WTC11 (cell line): ENCODE results near the gene EP300. TPM values are rescaled to one million over a fixed set of nuclear protein-coding genes. Genes with fewer than 3 reads are reported as not detected.

Experiments used
- ATAC-seq: fragments of 200-7000 bp; cut with Tn5 transposase; 2 replicates; pipeline ENCODE4 v1.10.0; 2021; ENCODE audit warnings: mild to moderate bottlenecking, moderate library complexity
- CTCF ChIA-PET: fragments of 300-600 bp; sonication (Branson Sonifier 250); formaldehyde crosslinking; loops from one replicate; lab custom pipeline; 2021; ENCODE audit warnings: antibody characterized with exemption; lab: Charles Lee
- POLR2A ChIA-PET: fragments of 350-600 bp; sonication (Branson Sonifier 250); formaldehyde crosslinking; loops from one replicate; lab custom pipeline; 2021; ENCODE audit warnings: antibody characterized with exemption; lab: Charles Lee
- DNase-seq: peaks from one replicate; pipeline ENCODE4 v3.0.0; 2021; ENCODE audit warnings: low spot score
- H3K27ac Mint-ChIP-seq: 2 replicates; pipeline ENCODE4 v1.8.0; 2021; ENCODE audit warnings: mixed read lengths
- H3K27me3 Mint-ChIP-seq: 2 replicates; pipeline ENCODE4 v1.8.0; 2021; ENCODE audit warnings: low read depth, mild to moderate bottlenecking, moderate library complexity, mixed read lengths
- H3K36me3 Mint-ChIP-seq: 2 replicates; pipeline ENCODE4 v1.8.0; 2021; ENCODE audit warnings: mixed read lengths
- H3K4me1 Mint-ChIP-seq: 2 replicates; pipeline ENCODE4 v1.8.0; 2022; ENCODE audit warnings: mixed read lengths
- H3K4me3 Mint-ChIP-seq: 2 replicates; pipeline ENCODE4 v1.8.0; 2021; ENCODE audit warnings: mild to moderate bottlenecking, moderate library complexity, mixed read lengths
- H3K9me3 Mint-ChIP-seq: 2 replicates; pipeline ENCODE4 v1.8.0; 2021; ENCODE audit warnings: mixed read lengths
- ATF1 ChIP-seq: sonication (generic); formaldehyde crosslinking; IDR thresholded peaks from 2 replicates; pipeline ENCODE4 v1.8.1; 2023; ENCODE audit warnings: mild to moderate bottlenecking, moderate library complexity, missing genetic modification reagents
- CREB1 ChIP-seq: sonication (generic); formaldehyde crosslinking; IDR thresholded peaks from 2 replicates; pipeline ENCODE4 v1.8.0; 2023; ENCODE audit warnings: mild to moderate bottlenecking, missing genetic modification reagents
- ELF4 ChIP-seq: sonication (generic); formaldehyde crosslinking; IDR thresholded peaks from 2 replicates; pipeline ENCODE4 v1.8.1; 2022; ENCODE audit warnings: low read depth, mild to moderate bottlenecking, moderate library complexity, missing genetic modification reagents
- FOXK1 ChIP-seq: sonication (generic); formaldehyde crosslinking; IDR thresholded peaks from 2 replicates; pipeline ENCODE4 v1.8.0; 2022; ENCODE audit warnings: mild to moderate bottlenecking, moderate library complexity, missing genetic modification reagents
- GRHL2 ChIP-seq: fragments of 250-450 bp; sonication (Bioruptor Pico); IDR thresholded peaks from 2 replicates; pipeline ENCODE4 v1.8.0; 2022; ENCODE audit warnings: mild to moderate bottlenecking, moderate library complexity; ENCODE audit not compliant: insufficient replicate concordance, severe bottlenecking
- JAZF1 ChIP-seq: fragments of 250-450 bp; sonication (Bioruptor Pico); IDR thresholded peaks from 2 replicates; pipeline ENCODE4 v1.9.0; 2021; ENCODE audit warnings: moderate library complexity, mild to moderate bottlenecking, inconsistent platforms
- MYBL2 ChIP-seq: sonication (generic); formaldehyde crosslinking; IDR thresholded peaks from 2 replicates; pipeline ENCODE4 v1.8.1; 2023; ENCODE audit warnings: mild to moderate bottlenecking, moderate library complexity, missing genetic modification reagents
- OVOL2 ChIP-seq: fragments of 250-450 bp; sonication (Bioruptor Pico); IDR thresholded peaks from 2 replicates; pipeline ENCODE4 v1.9.0; 2021; ENCODE audit warnings: mild to moderate bottlenecking, borderline replicate concordance
- SOX15 ChIP-seq: fragments of 250-450 bp; sonication (Bioruptor Pico); IDR thresholded peaks from 2 replicates; pipeline ENCODE4 v1.9.0; 2021; ENCODE audit warnings: mild to moderate bottlenecking
- SP1 ChIP-seq: sonication (generic); formaldehyde crosslinking; conservative IDR thresholded peaks from 2 replicates; pipeline ENCODE4 v1.8.1; 2022; ENCODE audit warnings: missing genetic modification reagents
- TCF7 ChIP-seq: sonication (generic); formaldehyde crosslinking; IDR thresholded peaks from 2 replicates; pipeline ENCODE4 v1.8.0; 2022; ENCODE audit warnings: mild to moderate bottlenecking, low read depth, missing genetic modification reagents, moderate library complexity
- ZBTB21 ChIP-seq: sonication (generic); formaldehyde crosslinking; IDR thresholded peaks from 2 replicates; pipeline ENCODE4 v1.8.1; 2023; ENCODE audit warnings: mild to moderate bottlenecking, missing genetic modification reagents, borderline replicate concordance
- ZNF138 ChIP-seq: sonication (generic); formaldehyde crosslinking; conservative IDR thresholded peaks from 2 replicates; pipeline ENCODE4 v1.8.1; 2022; ENCODE audit warnings: mild to moderate bottlenecking, moderate library complexity, missing genetic modification reagents
- ZNF232 ChIP-seq: sonication (generic); formaldehyde crosslinking; IDR thresholded peaks from 2 replicates; pipeline ENCODE4 v1.8.0; 2022; ENCODE audit warnings: mild to moderate bottlenecking, missing genetic modification reagents
- ZNF263 ChIP-seq: sonication (generic); formaldehyde crosslinking; IDR thresholded peaks from 2 replicates; pipeline ENCODE4 v1.8.1; 2022; ENCODE audit warnings: low read depth, mild to moderate bottlenecking, moderate library complexity, missing genetic modification reagents
- ZNF416 ChIP-seq: fragments of 250-450 bp; sonication (Bioruptor Pico); IDR thresholded peaks from 2 replicates; pipeline ENCODE4 v1.9.0; 2021; ENCODE audit warnings: mild to moderate bottlenecking, inconsistent platforms
- ZNF423 ChIP-seq: fragments of 250-450 bp; sonication (Bioruptor Pico); IDR thresholded peaks from 2 replicates; pipeline ENCODE4 v2.1.2; 2022; ENCODE audit warnings: mild to moderate bottlenecking, moderate library complexity
- total RNA-seq: library from RNA; stranded (reverse); gene quantifications from 3 replicates; pipeline ENCODE4 v1.2.3, GENCODE V29; 2021
- TF ChIP-seq, protein P1 (sequence below): sonication (generic); formaldehyde crosslinking; IDR thresholded peaks from 2 replicates; pipeline ENCODE4 v1.8.0; 2023; ENCODE audit warnings: missing genetic modification reagents, mild to moderate bottlenecking, borderline replicate concordance
- TF ChIP-seq, protein P2 (sequence below): fragments of 250-450 bp; sonication (Bioruptor Pico); IDR thresholded peaks from 2 replicates; pipeline ENCODE4 v1.9.0; 2021; ENCODE audit warnings: moderate library complexity, mild to moderate bottlenecking, inconsistent platforms, borderline replicate concordance
- TF ChIP-seq, protein P3 (sequence below): sonication (generic); formaldehyde crosslinking; IDR thresholded peaks from 2 replicates; pipeline ENCODE4 v1.8.1; 2022; ENCODE audit warnings: mild to moderate bottlenecking, missing genetic modification reagents, moderate library complexity, borderline replicate concordance
- TF ChIP-seq, protein P4 (sequence below): fragments of 250-450 bp; sonication (Bioruptor Pico); IDR thresholded peaks from 2 replicates; pipeline ENCODE4 v1.9.0; 2021; ENCODE audit warnings: mild to moderate bottlenecking
- TF ChIP-seq, protein P5 (sequence below): sonication (generic); formaldehyde crosslinking; IDR thresholded peaks from 2 replicates; pipeline ENCODE4 v1.8.0; 2022; ENCODE audit warnings: missing genetic modification reagents
- TF ChIP-seq, protein P6 (sequence below): sonication (generic); formaldehyde crosslinking; IDR thresholded peaks from 2 replicates; pipeline ENCODE4 v1.8.0; 2022; ENCODE audit warnings: mild to moderate bottlenecking, missing genetic modification reagents

Gene EP300
- total RNA-seq, 1 experiment from 2014 or later, result 97.1 TPM

DNA sequence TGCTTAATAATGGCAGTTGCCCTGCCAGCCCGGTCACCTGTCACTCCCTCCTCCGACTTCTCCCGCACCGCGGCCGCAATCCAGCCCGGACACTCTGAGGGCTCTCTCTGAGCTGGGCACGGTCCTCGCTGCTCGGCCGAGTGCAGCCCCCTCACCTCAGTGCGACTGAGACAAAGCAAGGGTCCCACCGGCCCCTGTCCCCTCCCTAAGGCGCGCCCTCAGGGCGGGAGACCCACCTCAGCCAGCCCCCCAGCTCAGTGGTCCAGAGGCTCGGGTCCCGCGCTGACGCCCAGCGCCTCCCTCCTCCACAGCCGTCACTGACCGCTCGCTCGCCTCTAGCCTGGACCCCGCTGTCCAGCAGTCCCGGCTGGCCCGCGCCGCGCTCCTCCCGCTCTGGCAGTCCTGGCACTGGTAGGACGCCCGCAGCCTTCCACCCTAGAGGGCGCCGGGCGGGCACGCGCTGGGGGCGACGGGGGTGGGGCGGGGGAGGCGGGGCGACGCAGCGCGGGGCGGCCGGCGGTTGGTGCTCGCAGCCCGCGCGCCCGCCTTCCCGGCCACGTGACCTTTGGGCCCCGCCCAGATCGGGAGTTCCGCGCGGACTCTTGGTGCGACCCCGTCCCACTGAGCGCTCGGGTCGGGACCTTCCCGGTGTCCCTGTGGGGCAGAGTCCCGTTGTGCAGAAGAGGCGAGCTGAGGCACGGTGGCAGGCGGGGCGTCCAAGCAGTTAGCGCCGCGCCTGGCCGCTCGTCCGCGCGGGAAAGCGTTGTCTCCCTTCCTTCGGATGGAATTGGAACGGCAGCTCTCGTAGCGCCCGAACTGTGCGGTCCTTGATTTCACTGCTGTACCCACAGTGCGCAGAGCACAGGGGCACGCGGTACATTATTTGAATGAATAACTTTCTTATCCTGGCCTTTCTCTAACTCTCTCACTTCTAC, 104.9 kb downstream of the EP300 start:
- ChIA-PET CTCF (interaction anchor here (0.5 to 4.5 kb wide), 7 partner anchors 16 to 298 kb away, joined by 3 to 50 read pairs (median 3); no protein-coding TSS in a partner anchor), POLR2A (interaction anchor here (0.8 to 1.1 kb wide), 3 partner anchors 13 to 89 kb away, joined by 3 to 5 read pairs (median 3); partner anchors contain the start of gene RANGAP1)
- Mint-ChIP-seq H3K4me3 (peak overlapping the region; percentile 81), H3K9me3 (no peaks in the 10 kb centered on the region), H3K4me1 (peaks cover 9% of the 10 kb centered on the region), H3K36me3 (no peaks in the 10 kb centered on the region), H3K27me3 (peaks cover 59% of the 10 kb centered on the region), H3K27ac (no peak overlapping the region)
- peak; percentile 86 for DNase-seq
- ATAC-seq, result peak; percentile 90
- TF ChIP-seq OVOL2 (CRISPR knock-in tag) (no peak), FOXK1 (CRISPR knock-in tag) (no peak), ZNF416 (CRISPR knock-in tag) (no peak), SOX15 (CRISPR knock-in tag) (no peak), ZBTB21 (peak; percentile 14; the same call in 1 of the 2 replicates), ATF1 (CRISPR knock-in tag) (peak; percentile 61; the same call in 1 of the 2 replicates), ZNF263 (CRISPR knock-in tag) (no peak), JAZF1 (CRISPR knock-in tag) (no peak), CREB1 (CRISPR knock-in tag) (no peak), ZNF232 (CRISPR knock-in tag) (peak; percentile 31; the same call in 1 of the 2 replicates), ZNF138 (no peak), TCF7 (CRISPR knock-in tag) (no peak), SP1 (CRISPR knock-in tag) (peak; percentile 88), GRHL2 (CRISPR knock-in tag) (no peak), ZNF423 (CRISPR knock-in tag) (no peak), ELF4 (CRISPR knock-in tag) (no peak), MYBL2 (CRISPR knock-in tag) (no peak)
- TF ChIP-seq, protein P1, sequence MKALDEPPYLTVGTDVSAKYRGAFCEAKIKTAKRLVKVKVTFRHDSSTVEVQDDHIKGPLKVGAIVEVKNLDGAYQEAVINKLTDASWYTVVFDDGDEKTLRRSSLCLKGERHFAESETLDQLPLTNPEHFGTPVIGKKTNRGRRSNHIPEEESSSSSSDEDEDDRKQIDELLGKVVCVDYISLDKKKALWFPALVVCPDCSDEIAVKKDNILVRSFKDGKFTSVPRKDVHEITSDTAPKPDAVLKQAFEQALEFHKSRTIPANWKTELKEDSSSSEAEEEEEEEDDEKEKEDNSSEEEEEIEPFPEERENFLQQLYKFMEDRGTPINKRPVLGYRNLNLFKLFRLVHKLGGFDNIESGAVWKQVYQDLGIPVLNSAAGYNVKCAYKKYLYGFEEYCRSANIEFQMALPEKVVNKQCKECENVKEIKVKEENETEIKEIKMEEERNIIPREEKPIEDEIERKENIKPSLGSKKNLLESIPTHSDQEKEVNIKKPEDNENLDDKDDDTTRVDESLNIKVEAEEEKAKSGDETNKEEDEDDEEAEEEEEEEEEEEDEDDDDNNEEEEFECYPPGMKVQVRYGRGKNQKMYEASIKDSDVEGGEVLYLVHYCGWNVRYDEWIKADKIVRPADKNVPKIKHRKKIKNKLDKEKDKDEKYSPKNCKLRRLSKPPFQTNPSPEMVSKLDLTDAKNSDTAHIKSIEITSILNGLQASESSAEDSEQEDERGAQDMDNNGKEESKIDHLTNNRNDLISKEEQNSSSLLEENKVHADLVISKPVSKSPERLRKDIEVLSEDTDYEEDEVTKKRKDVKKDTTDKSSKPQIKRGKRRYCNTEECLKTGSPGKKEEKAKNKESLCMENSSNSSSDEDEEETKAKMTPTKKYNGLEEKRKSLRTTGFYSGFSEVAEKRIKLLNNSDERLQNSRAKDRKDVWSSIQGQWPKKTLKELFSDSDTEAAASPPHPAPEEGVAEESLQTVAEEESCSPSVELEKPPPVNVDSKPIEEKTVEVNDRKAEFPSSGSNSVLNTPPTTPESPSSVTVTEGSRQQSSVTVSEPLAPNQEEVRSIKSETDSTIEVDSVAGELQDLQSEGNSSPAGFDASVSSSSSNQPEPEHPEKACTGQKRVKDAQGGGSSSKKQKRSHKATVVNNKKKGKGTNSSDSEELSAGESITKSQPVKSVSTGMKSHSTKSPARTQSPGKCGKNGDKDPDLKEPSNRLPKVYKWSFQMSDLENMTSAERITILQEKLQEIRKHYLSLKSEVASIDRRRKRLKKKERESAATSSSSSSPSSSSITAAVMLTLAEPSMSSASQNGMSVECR (CRISPR knock-in tag), result no peak
- TF ChIP-seq, protein P2, sequence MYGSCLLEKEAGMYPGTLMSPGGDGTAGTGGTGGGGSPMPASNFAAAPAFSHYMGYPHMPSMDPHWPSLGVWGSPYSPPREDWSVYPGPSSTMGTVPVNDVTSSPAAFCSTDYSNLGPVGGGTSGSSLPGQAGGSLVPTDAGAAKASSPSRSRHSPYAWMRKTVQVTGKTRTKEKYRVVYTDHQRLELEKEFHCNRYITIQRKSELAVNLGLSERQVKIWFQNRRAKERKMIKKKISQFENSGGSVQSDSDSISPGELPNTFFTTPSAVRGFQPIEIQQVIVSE, result no peak
- TF ChIP-seq, protein P3, sequence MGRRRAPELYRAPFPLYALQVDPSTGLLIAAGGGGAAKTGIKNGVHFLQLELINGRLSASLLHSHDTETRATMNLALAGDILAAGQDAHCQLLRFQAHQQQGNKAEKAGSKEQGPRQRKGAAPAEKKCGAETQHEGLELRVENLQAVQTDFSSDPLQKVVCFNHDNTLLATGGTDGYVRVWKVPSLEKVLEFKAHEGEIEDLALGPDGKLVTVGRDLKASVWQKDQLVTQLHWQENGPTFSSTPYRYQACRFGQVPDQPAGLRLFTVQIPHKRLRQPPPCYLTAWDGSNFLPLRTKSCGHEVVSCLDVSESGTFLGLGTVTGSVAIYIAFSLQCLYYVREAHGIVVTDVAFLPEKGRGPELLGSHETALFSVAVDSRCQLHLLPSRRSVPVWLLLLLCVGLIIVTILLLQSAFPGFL (CRISPR knock-in tag), result no peak
- TF ChIP-seq, protein P4, sequence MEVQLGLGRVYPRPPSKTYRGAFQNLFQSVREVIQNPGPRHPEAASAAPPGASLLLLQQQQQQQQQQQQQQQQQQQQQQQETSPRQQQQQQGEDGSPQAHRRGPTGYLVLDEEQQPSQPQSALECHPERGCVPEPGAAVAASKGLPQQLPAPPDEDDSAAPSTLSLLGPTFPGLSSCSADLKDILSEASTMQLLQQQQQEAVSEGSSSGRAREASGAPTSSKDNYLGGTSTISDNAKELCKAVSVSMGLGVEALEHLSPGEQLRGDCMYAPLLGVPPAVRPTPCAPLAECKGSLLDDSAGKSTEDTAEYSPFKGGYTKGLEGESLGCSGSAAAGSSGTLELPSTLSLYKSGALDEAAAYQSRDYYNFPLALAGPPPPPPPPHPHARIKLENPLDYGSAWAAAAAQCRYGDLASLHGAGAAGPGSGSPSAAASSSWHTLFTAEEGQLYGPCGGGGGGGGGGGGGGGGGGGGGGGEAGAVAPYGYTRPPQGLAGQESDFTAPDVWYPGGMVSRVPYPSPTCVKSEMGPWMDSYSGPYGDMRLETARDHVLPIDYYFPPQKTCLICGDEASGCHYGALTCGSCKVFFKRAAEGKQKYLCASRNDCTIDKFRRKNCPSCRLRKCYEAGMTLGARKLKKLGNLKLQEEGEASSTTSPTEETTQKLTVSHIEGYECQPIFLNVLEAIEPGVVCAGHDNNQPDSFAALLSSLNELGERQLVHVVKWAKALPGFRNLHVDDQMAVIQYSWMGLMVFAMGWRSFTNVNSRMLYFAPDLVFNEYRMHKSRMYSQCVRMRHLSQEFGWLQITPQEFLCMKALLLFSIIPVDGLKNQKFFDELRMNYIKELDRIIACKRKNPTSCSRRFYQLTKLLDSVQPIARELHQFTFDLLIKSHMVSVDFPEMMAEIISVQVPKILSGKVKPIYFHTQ, result no peak
- TF ChIP-seq, protein P5, sequence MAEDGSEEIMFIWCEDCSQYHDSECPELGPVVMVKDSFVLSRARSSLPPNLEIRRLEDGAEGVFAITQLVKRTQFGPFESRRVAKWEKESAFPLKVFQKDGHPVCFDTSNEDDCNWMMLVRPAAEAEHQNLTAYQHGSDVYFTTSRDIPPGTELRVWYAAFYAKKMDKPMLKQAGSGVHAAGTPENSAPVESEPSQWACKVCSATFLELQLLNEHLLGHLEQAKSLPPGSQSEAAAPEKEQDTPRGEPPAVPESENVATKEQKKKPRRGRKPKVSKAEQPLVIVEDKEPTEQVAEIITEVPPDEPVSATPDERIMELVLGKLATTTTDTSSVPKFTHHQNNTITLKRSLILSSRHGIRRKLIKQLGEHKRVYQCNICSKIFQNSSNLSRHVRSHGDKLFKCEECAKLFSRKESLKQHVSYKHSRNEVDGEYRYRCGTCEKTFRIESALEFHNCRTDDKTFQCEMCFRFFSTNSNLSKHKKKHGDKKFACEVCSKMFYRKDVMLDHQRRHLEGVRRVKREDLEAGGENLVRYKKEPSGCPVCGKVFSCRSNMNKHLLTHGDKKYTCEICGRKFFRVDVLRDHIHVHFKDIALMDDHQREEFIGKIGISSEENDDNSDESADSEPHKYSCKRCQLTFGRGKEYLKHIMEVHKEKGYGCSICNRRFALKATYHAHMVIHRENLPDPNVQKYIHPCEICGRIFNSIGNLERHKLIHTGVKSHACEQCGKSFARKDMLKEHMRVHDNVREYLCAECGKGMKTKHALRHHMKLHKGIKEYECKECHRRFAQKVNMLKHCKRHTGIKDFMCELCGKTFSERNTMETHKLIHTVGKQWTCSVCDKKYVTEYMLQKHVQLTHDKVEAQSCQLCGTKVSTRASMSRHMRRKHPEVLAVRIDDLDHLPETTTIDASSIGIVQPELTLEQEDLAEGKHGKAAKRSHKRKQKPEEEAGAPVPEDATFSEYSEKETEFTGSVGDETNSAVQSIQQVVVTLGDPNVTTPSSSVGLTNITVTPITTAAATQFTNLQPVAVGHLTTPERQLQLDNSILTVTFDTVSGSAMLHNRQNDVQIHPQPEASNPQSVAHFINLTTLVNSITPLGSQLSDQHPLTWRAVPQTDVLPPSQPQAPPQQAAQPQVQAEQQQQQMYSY, result no peak
- TF ChIP-seq, protein P6, sequence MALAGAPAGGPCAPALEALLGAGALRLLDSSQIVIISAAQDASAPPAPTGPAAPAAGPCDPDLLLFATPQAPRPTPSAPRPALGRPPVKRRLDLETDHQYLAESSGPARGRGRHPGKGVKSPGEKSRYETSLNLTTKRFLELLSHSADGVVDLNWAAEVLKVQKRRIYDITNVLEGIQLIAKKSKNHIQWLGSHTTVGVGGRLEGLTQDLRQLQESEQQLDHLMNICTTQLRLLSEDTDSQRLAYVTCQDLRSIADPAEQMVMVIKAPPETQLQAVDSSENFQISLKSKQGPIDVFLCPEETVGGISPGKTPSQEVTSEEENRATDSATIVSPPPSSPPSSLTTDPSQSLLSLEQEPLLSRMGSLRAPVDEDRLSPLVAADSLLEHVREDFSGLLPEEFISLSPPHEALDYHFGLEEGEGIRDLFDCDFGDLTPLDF, result no peak
